ENCODE data around the gene IGFBP2. TPM values are rescaled to one million over a fixed set of nuclear protein-coding genes. Genes with fewer than 3 reads are reported as not detected.

IGFBP2 gene
- total RNA-seq, 2 experiments from 2014 or later, result 0.85 to 1.4 TPM

GRCh38 chr2:216673021-216673420 is 39.8 kb downstream of the IGFBP2 start:
- Mint-ChIP-seq H3K4me1 (ENCODE audit: low read depth) (no peaks in the 10 kb centered on the region), H3K36me3 (no peaks in the 10 kb centered on the region), H3K27ac (no peak overlapping the region), H3K27me3 (peaks cover 6% of the 10 kb centered on the region), H3K4me3 (no peak overlapping the region), H3K9me3 (no peaks in the 10 kb centered on the region)
- POLR2A ChIA-PET, result no interaction called here
- CTCF ChIA-PET, result no interaction called here
- intact Hi-C loops (cut with micrococcal nuclease), result no loop called here
- no peak for DNase-seq

GRCh38 chr2:216673609-216674008 is 40.4 kb downstream of the IGFBP2 start:
- H3K4me1 Mint-ChIP-seq (ENCODE audit: low read depth), result no peaks in the 10 kb centered on the region
- CTCF ChIA-PET, result no interaction called here
- H3K36me3 Mint-ChIP-seq, result no peaks in the 10 kb centered on the region
- H3K4me3 Mint-ChIP-seq, result no peak overlapping the region
- H3K27me3 Mint-ChIP-seq, result peaks cover 2% of the 10 kb centered on the region
- H3K9me3 Mint-ChIP-seq, result no peaks in the 10 kb centered on the region
- intact Hi-C loops (cut with micrococcal nuclease), result no loop called here
- H3K27ac Mint-ChIP-seq, result no peak overlapping the region
- POLR2A ChIA-PET, result no interaction called here
- DNase-seq, result no peak

GRCh38 chr2:216674376-216674775 is 41.2 kb downstream of the IGFBP2 start:
- Mint-ChIP-seq H3K27ac (no peak overlapping the region), H3K4me3 (no peak overlapping the region), H3K36me3 (no peaks in the 10 kb centered on the region), H3K9me3 (no peaks in the 10 kb centered on the region), H3K27me3 (peaks cover 2% of the 10 kb centered on the region), H3K4me1 (ENCODE audit: low read depth) (no peaks in the 10 kb centered on the region)
- no peak for DNase-seq
- CTCF ChIA-PET, result interaction anchor here (1.8 kb wide), 1 partner anchor 8 kb away, joined by 4 read pairs; no protein-coding TSS in a partner anchor
- intact Hi-C loops (cut with micrococcal nuclease), result no loop called here
- POLR2A ChIA-PET, result no interaction called here

GRCh38 chr2:216676630-216677029 is 43.4 kb downstream of the IGFBP2 start:
- Mint-ChIP-seq H3K27me3 (peaks cover 2% of the 10 kb centered on the region), H3K4me1 (ENCODE audit: low read depth) (no peaks in the 10 kb centered on the region), H3K36me3 (no peaks in the 10 kb centered on the region), H3K27ac (no peak overlapping the region), H3K9me3 (no peaks in the 10 kb centered on the region), H3K4me3 (no peak overlapping the region)
- intact Hi-C loops (cut with micrococcal nuclease), result no loop called here
- ChIA-PET CTCF (interaction anchor here (1.3 kb wide), 1 partner anchor 158 kb away, joined by 3 read pairs; no protein-coding TSS in a partner anchor), POLR2A (no interaction called here)
- no peak for DNase-seq

- POLR2A ChIA-PET, result no interaction called here
- H3K36me3 Mint-ChIP-seq, result no peaks in the 10 kb centered on the region
- no peak for DNase-seq
- H3K27ac Mint-ChIP-seq, result no peak overlapping the region
- CTCF ChIA-PET, result interaction anchor here (1.3 to 1.6 kb wide), 2 partner anchors 11 to 159 kb away, joined by 3 to 7 read pairs; no protein-coding TSS in a partner anchor
- peaks cover 4% of the 10 kb centered on the region for H3K27me3 Mint-ChIP-seq
- no peaks in the 10 kb centered on the region for H3K9me3 Mint-ChIP-seq
- H3K4me1 Mint-ChIP-seq (ENCODE audit: low read depth), result no peaks in the 10 kb centered on the region
- intact Hi-C loops (cut with micrococcal nuclease), result no loop called here
- H3K4me3 Mint-ChIP-seq, result no peak overlapping the region
Measured at GRCh38 chr2:216677439-216678097, 44.3 kb downstream of the IGFBP2 start.

GRCh38 chr2:216678098-216678465 is 44.9 kb downstream of the IGFBP2 start:
- DNase-seq, result no peak
- ChIA-PET POLR2A (no interaction called here), CTCF (interaction anchor here (1.3 to 1.6 kb wide), 2 partner anchors 12 to 160 kb away, joined by 3 to 7 read pairs; no protein-coding TSS in a partner anchor)
- Mint-ChIP-seq H3K4me1 (ENCODE audit: low read depth) (no peaks in the 10 kb centered on the region), H3K36me3 (no peaks in the 10 kb centered on the region), H3K27me3 (peaks cover 4% of the 10 kb centered on the region), H3K4me3 (no peak overlapping the region), H3K27ac (no peak overlapping the region), H3K9me3 (no peaks in the 10 kb centered on the region)
- intact Hi-C loops (cut with micrococcal nuclease), result no loop called here

GRCh38 chr2:216678813-216679657 is 45.8 kb downstream of the IGFBP2 start:
- Mint-ChIP-seq H3K36me3 (no peaks in the 10 kb centered on the region), H3K9me3 (no peaks in the 10 kb centered on the region), H3K4me3 (no peak overlapping the region), H3K27me3 (peaks cover 11% of the 10 kb centered on the region), H3K4me1 (ENCODE audit: low read depth) (no peaks in the 10 kb centered on the region), H3K27ac (no peak overlapping the region)
- ChIA-PET POLR2A (no interaction called here), CTCF (interaction anchor here (1.1 to 1.6 kb wide), 2 partner anchors 13 to 1034 kb away, joined by 4 to 7 read pairs; no protein-coding TSS in a partner anchor)
- intact Hi-C loops (cut with micrococcal nuclease), result no loop called here
- DNase-seq, result no peak

- peaks cover 16% of the 10 kb centered on the region for H3K27me3 Mint-ChIP-seq
- H3K36me3 Mint-ChIP-seq, result no peaks in the 10 kb centered on the region
- no peaks in the 10 kb centered on the region for H3K4me1 Mint-ChIP-seq (ENCODE audit: low read depth)
- H3K4me3 Mint-ChIP-seq, result no peak overlapping the region
- CTCF ChIA-PET, result interaction anchor here (0.6 to 1.1 kb wide), 3 partner anchors 831 to 1059 kb away, joined by 3 to 4 read pairs (median 3); no protein-coding TSS in a partner anchor
- no peak overlapping the region for H3K27ac Mint-ChIP-seq
- intact Hi-C loops (cut with micrococcal nuclease), result no loop called here
- POLR2A ChIA-PET, result no interaction called here
- no peaks in the 10 kb centered on the region for H3K9me3 Mint-ChIP-seq
- DNase-seq, result no peak
Measured at GRCh38 chr2:216679658-216680024, 46.4 kb downstream of the IGFBP2 start.

GRCh38 chr2:216680951-216681629 is 47.9 kb downstream of the IGFBP2 start:
- no peaks in the 10 kb centered on the region for H3K4me1 Mint-ChIP-seq (ENCODE audit: low read depth)
- no peak for DNase-seq
- intact Hi-C loops (cut with micrococcal nuclease), result no loop called here
- peaks cover 23% of the 10 kb centered on the region for H3K27me3 Mint-ChIP-seq
- H3K4me3 Mint-ChIP-seq, result no peak overlapping the region
- no peaks in the 10 kb centered on the region for H3K9me3 Mint-ChIP-seq
- CTCF ChIA-PET, result interaction anchor here (1.2 to 2.1 kb wide), 2 partner anchors 12 to 1075 kb away, joined by 4 to 10 read pairs; no protein-coding TSS in a partner anchor
- H3K27ac Mint-ChIP-seq, result no peak overlapping the region
- POLR2A ChIA-PET, result no interaction called here
- H3K36me3 Mint-ChIP-seq, result no peaks in the 10 kb centered on the region

- POLR2A ChIA-PET, result no interaction called here
- CTCF ChIA-PET, result interaction anchor here (0.7 to 2.1 kb wide), 9 partner anchors 12 to 1257 kb away, joined by 3 to 12 read pairs (median 4); no protein-coding TSS in a partner anchor
- no peak overlapping the region for H3K27ac Mint-ChIP-seq
- H3K27me3 Mint-ChIP-seq, result peaks cover 24% of the 10 kb centered on the region
- H3K9me3 Mint-ChIP-seq, result no peaks in the 10 kb centered on the region
- no peaks in the 10 kb centered on the region for H3K36me3 Mint-ChIP-seq
- intact Hi-C loops (cut with micrococcal nuclease), result loop anchor here (1.0 kb wide), 2 partner anchors 829 to 1032 kb away; no protein-coding TSS in a partner anchor
- no peaks in the 10 kb centered on the region for H3K4me1 Mint-ChIP-seq (ENCODE audit: low read depth)
- DNase-seq, result no peak
- no peak overlapping the region for H3K4me3 Mint-ChIP-seq
Measured at GRCh38 chr2:216681683-216682082, 48.5 kb downstream of the IGFBP2 start.

- Mint-ChIP-seq H3K36me3 (no peaks in the 10 kb centered on the region), H3K27me3 (peaks cover 26% of the 10 kb centered on the region), H3K9me3 (no peaks in the 10 kb centered on the region), H3K27ac (no peak overlapping the region), H3K4me1 (ENCODE audit: low read depth) (no peaks in the 10 kb centered on the region), H3K4me3 (no peak overlapping the region)
- ChIA-PET CTCF (interaction anchor here (1.4 to 1.9 kb wide), 2 partner anchors 10 to 1029 kb away, joined by 5 to 8 read pairs; no protein-coding TSS in a partner anchor), POLR2A (no interaction called here)
- intact Hi-C loops (cut with micrococcal nuclease), result no loop called here
- DNase-seq, result no peak
Measured at GRCh38 chr2:216683846-216684245, 50.6 kb downstream of the IGFBP2 start.
